Heart left ventricle (tissue), 16 donors: ENCODE data around the gene RPS6KA5. TPM values are rescaled to one million over a fixed set of nuclear protein-coding genes. Genes with fewer than 3 reads are reported as not detected.

Experiments used
- ATAC-seq, 4 donors: fragments of 200-7000 bp; cut with Tn5 transposase; one replicate each; pipeline ENCODE4 v1.9.1; 2020 to 2022; ENCODE audit warnings: moderate library complexity in 4 of 4, mild to moderate bottlenecking in 3 of 4, moderate number of reproducible peaks in 1 of 4
- DNase-seq, 5 donors: peaks; one replicate each; pipeline ENCODE4 v3.0.0-alpha.2; 2020
- H3K27ac ChIP-seq, 12 donors: fragments of 200-600 bp; sonication (generic) in 4 of 12; one replicate each; pipeline versions ENCODE4 v1.5.0 to v1.8.0; 2016 to 2022; ENCODE audit warnings: mild to moderate bottlenecking in 2 of 12
- H3K27me3 ChIP-seq, 9 donors: fragments of 200-600 bp; sonication (generic) in 2 of 9; one replicate each; pipeline versions ENCODE4 v1.5.1 to v1.8.0; 2016 to 2022; ENCODE audit warnings: mild to moderate bottlenecking in 3 of 9
- H3K36me3 ChIP-seq, 9 donors: fragments of 200-600 bp; sonication (generic) in 2 of 9; one replicate each; pipeline versions ENCODE4 v1.5.0 to v1.8.0; 2018 to 2022; ENCODE audit warnings: mild to moderate bottlenecking in 2 of 9
- H3K4me1 ChIP-seq, 12 donors: fragments of 200-600 bp; sonication (generic) in 4 of 12; one replicate each; pipeline versions ENCODE4 v1.5.0 to v1.8.0; 2016 to 2022; ENCODE audit warnings: mild to moderate bottlenecking in 3 of 12
- H3K4me3 ChIP-seq, 12 donors: fragments of 200-600 bp; sonication (generic) in 4 of 12; one replicate each; pipeline versions ENCODE4 v1.5.0 to v1.8.0; 2017 to 2022; ENCODE audit warnings: mild to moderate bottlenecking in 9 of 12, moderate library complexity in 4 of 12
- H3K9me3 ChIP-seq, 12 donors: fragments of 200-600 bp; sonication (generic) in 4 of 12; one replicate each; pipeline versions ENCODE4 v1.5.0 to v1.8.0; 2016 to 2022; ENCODE audit warnings: mild to moderate bottlenecking in 1 of 12
- CTCF ChIP-seq, 12 donors: fragments of 200-600 bp; sonication (generic) in 4 of 12; IDR thresholded peaks; one replicate each; pipeline versions ENCODE4 v1.5.0 to v1.8.0; 2018 to 2022; ENCODE audit warnings: antibody characterized with exemption in 12 of 12, mild to moderate bottlenecking in 5 of 12
- POLR2A ChIP-seq, 2 donors: fragments of 450-650 bp; IDR thresholded peaks; one replicate each; pipeline ENCODE4 v1.6.1; 2017; ENCODE audit warnings: antibody characterized with exemption in 2 of 2, mild to moderate bottlenecking in 2 of 2, moderate library complexity in 2 of 2
- WGBS, 4 donors: extraction: QIAGEN DNeasy Blood & Tissue Kit in 2 of 4; methylation state at CpG; one replicate each; pipeline versions ENCODE4 v1.1.5 to v1.1.7; 2013 to 2018; 5-methylcytosine and 5-hydroxymethylcytosine counted together
- intact Hi-C, 10 donors: fragments of 100-400 bp; cut with DNase I; formaldehyde crosslinking; loops; one replicate each; pipeline versions ENCODE4 v1.11.1 to v1.14.2; 2022
- polyA plus RNA-seq, 2 donors: library from polyadenylated mRNA; stranded (reverse); fragments of 200-250 nt; gene quantifications; one replicate each; pipeline ENCODE4 v1.2.3, GENCODE V29; 2013
- total RNA-seq, 9 donors: library from RNA; depleted of rRNA in 2 of 9; stranded (reverse); fragments of >200 nt in 2 of 9; fragmentation: NEBNext Ultra II Directional in 3 of 9; extraction: Animal tissue kit (Norgen Biotek cat#: 25700) in 3 of 9; gene quantifications; one replicate each; pipeline versions ENCODE4 v1.1.0 to v1.2.4, GENCODE V29; 2016 to 2023
- donor health status: ischemic (EF 13 %, LVEDD 7.1; RV severe dilation, severe dysfunction).
- donor health status: healthy with polysubstance abuse.
- donor health status: DM: no; HTN: yes; CAD: no.
- donor health status: DM: no; HTN: no; CAD: no.
- donor health status: ischemic (EF 25% LVEDD 6.9; RV normal size, moderate dysfunction).
- donor health status: ischemic (EF 25% LVEDD 5.7; RV mildly dilated, moderate dysfunction).
- donor health status: healthy.
- donor health status: DM: yes; HTN: yes; CAD: no.
- donor health status: ischemic (EF 35%, LVEDD 5.7; RV mildly dilated, moderate dysfunction).
- donor health status: nonischemic (EF 11% LVEDD 7.7; RV severe dilation, severe dysfunction).
- donor health status: DM: yes; HTN: yes; CAD: no.
- donor health status: PGD.
- donor health status: ischemic (EF 29% LVEDD 5.4; RV normal size, mild dysfunction).
- donor health status: nonischemic (EF 23%, LVEDD 6.1; RV moderate dilation, normal function).

The RPS6KA5 gene
- total and polyA plus RNA-seq, 11 donors = 0.72 to 13.3 (median 8.5) TPM

DNA sequence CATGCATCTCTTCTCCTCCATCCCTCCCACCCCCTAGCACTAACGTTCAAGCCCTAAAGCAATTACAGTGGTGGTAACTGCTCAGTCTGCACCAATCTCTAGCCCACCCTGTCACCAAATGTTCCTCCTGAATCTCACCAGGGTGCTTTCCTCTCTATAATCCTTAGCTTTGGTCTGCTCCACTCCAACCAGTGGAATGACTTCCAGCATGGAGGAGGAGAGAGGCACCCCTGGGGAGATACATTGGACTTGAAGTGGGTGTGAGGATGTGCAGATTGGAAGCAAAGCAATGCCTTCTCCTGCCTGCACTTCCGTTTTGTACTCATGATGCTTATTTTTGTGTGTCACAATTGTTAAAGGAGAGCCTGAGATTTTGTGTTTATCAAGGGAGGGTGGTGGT, 24.1 kb upstream of the RPS6KA5 start:
- WGBS, 4 donors = 62 to 73% (median 70%) methylated on average over 2 of the region's 2 CpGs
- no peak for TF ChIP-seq POLR2A (IDR thresholded peaks at IDR 0.05)
- no peak for TF ChIP-seq CTCF (IDR thresholded peaks at IDR 0.05)
- no peak overlapping the region for H3K27ac ChIP-seq
- no peak for DNase-seq
- ATAC-seq = no peak
- H3K9me3 ChIP-seq = no peaks in the 10 kb centered on the region
- no peaks in the 10 kb centered on the region for H3K36me3 ChIP-seq
- H3K27me3 ChIP-seq = no peaks in the 10 kb centered on the region
- intact Hi-C loops = no loop called here
- H3K4me1 ChIP-seq = no peaks in the 10 kb centered on the region
- H3K4me3 ChIP-seq = no peak overlapping the region

DNA sequence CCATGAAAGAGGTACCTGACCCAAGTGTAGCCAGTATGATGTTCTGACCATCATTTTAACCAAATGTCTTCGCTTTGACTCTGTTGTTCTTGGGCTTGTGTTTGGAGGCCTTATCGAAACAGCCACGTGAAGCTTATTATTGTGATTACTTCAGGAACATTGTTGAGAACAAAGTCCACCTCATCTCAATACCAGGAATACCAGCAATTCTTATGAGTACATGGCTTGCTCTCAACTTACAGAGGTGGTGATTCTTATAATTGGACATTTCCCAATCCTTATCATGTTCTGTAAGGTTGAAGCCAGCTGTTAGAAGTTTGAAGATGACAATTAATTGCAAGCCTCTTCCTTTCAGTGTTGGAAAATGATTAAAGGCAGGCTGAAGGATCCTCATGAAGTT, 21.8 kb upstream of the RPS6KA5 start:
- ATAC-seq = no peak
- Histone ChIP-seq H3K27ac (no peak overlapping the region), H3K9me3 (no peaks in the 10 kb centered on the region), H3K4me1 (peaks cover 0 to 8% (median 0%) of the 10 kb centered on the region in 12 donors), H3K36me3 (no peaks in the 10 kb centered on the region), H3K27me3 (no peaks in the 10 kb centered on the region), H3K4me3 (no peak overlapping the region)
- no peak for DNase-seq
- TF ChIP-seq POLR2A (IDR thresholded peaks at IDR 0.05) (no peak), CTCF (IDR thresholded peaks at IDR 0.05) (no peak)
- intact Hi-C loops = no loop called here
- WGBS, 4 donors = 79 to 83% (median 80%) methylated on average over 3 of the region's 3 CpGs

- ATAC-seq (no peak), DNase-seq (no peak)
- Histone ChIP-seq H3K9me3 (no peaks in the 10 kb centered on the region), H3K36me3 (no peaks in the 10 kb centered on the region), H3K4me1 (peaks cover 0 to 8% (median 0%) of the 10 kb centered on the region in 12 donors), H3K27me3 (no peaks in the 10 kb centered on the region), H3K27ac (no peak overlapping the region), H3K4me3 (no peak overlapping the region)
- WGBS, 4 donors = 94 to 97% (median 96%) methylated on average over 6 of the region's 6 CpGs
- intact Hi-C loops = no loop called here
- no peak for TF ChIP-seq CTCF (IDR thresholded peaks at IDR 0.05)
- no peak for TF ChIP-seq POLR2A (IDR thresholded peaks at IDR 0.05)
Measured at GRCh38 chr14:91080071-91080470, 19.6 kb upstream of the RPS6KA5 start.

- Histone ChIP-seq H3K4me3 (no peak overlapping the region), H3K36me3 (no peaks in the 10 kb centered on the region), H3K27me3 (no peaks in the 10 kb centered on the region), H3K4me1 (peaks cover 0 to 8% (median 0%) of the 10 kb centered on the region in 12 donors), H3K9me3 (no peaks in the 10 kb centered on the region), H3K27ac (no peak overlapping the region)
- ATAC-seq (no peak), DNase-seq (no peak)
- intact Hi-C loops = no loop called here
- 92 to 95% (median 93%) methylated on average over 9 of the region's 9 CpGs for WGBS, 4 donors
- TF ChIP-seq CTCF (IDR thresholded peaks at IDR 0.05) = no peak
Measured at GRCh38 chr14:91078095-91078737, 17.8 kb upstream of the RPS6KA5 start.
